ENCODE measurements around the gene COL5A1.

The COL5A1 gene

GRCh38 chr9:134725605-134725940 is 84.0 kb downstream of the COL5A1 start:
- no peak for ATAC-seq
- TF ChIP-seq ZFP30 (CRISPR knock-in tag; IDR thresholded peaks at IDR 0.05) (no peak), PPARA (CRISPR knock-in tag; IDR thresholded peaks at IDR 0.05; ENCODE audit: borderline replicate concordance) (no peak)

GRCh38 chr9:134726026-134726721 is 84.6 kb downstream of the COL5A1 start:
- TF ChIP-seq POU6F1 (CRISPR knock-in tag; IDR thresholded peaks at IDR 0.05; ENCODE audit: borderline replicate concordance, low read depth) (no peak), ARNTL (CRISPR knock-in tag; IDR thresholded peaks at IDR 0.05; ENCODE audit: borderline replicate concordance, low read depth) (no peak)
- TF ChIP-seq, protein P1, sequence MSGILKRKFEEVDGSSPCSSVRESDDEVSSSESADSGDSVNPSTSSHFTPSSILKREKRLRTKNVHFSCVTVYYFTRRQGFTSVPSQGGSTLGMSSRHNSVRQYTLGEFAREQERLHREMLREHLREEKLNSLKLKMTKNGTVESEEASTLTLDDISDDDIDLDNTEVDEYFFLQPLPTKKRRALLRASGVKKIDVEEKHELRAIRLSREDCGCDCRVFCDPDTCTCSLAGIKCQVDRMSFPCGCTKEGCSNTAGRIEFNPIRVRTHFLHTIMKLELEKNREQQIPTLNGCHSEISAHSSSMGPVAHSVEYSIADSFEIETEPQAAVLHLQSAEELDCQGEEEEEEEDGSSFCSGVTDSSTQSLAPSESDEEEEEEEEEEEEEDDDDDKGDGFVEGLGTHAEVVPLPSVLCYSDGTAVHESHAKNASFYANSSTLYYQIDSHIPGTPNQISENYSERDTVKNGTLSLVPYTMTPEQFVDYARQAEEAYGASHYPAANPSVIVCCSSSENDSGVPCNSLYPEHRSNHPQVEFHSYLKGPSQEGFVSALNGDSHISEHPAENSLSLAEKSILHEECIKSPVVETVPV (CRISPR knock-in tag; IDR thresholded peaks at IDR 0.05), result no peak
- no peak for ATAC-seq

- no peak for ATAC-seq
- TF ChIP-seq OSR1 (CRISPR knock-in tag; IDR thresholded peaks at IDR 0.05) (no peak), SNAI2 (CRISPR knock-in tag; IDR thresholded peaks at IDR 0.05) (no peak), ZNF8 (CRISPR knock-in tag; IDR thresholded peaks at IDR 0.05) (no peak), ZFP3 (CRISPR knock-in tag; IDR thresholded peaks at IDR 0.05) (no peak), ZNF565 (CRISPR knock-in tag; conservative IDR thresholded peaks at IDR 0.05; ENCODE audit: low read depth) (no peak), ARNTL (CRISPR knock-in tag; IDR thresholded peaks at IDR 0.05; ENCODE audit: borderline replicate concordance, low read depth) (no peak), CSDC2 (CRISPR knock-in tag; IDR thresholded peaks at IDR 0.05) (no peak), ZNF70 (CRISPR knock-in tag; IDR thresholded peaks at IDR 0.05) (no peak), BACH2 (CRISPR knock-in tag; IDR thresholded peaks at IDR 0.05; ENCODE audit: borderline replicate concordance) (no peak), TSHZ2 (CRISPR knock-in tag; IDR thresholded peaks at IDR 0.05) (no peak), ZC3H10 (CRISPR knock-in tag; IDR thresholded peaks at IDR 0.05) (no peak), PPARA (CRISPR knock-in tag; IDR thresholded peaks at IDR 0.05; ENCODE audit: borderline replicate concordance) (no peak), PATZ1 (CRISPR knock-in tag; IDR thresholded peaks at IDR 0.05; ENCODE audit: borderline replicate concordance) (no peak)
- TF ChIP-seq, protein P2, sequence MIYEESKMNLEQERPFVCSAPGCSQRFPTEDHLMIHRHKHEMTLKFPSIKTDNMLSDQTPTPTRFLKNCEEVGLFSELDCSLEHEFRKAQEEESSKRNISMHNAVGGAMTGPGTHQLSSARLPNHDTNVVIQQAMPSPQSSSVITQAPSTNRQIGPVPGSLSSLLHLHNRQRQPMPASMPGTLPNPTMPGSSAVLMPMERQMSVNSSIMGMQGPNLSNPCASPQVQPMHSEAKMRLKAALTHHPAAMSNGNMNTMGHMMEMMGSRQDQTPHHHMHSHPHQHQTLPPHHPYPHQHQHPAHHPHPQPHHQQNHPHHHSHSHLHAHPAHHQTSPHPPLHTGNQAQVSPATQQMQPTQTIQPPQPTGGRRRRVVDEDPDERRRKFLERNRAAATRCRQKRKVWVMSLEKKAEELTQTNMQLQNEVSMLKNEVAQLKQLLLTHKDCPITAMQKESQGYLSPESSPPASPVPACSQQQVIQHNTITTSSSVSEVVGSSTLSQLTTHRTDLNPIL (CRISPR knock-in tag; IDR thresholded peaks at IDR 0.05; ENCODE audit: low read depth), result no peak
These were observed 85.1 kb downstream of the COL5A1 start for GRCh38 chr9:134726722-134727034.

DNA sequence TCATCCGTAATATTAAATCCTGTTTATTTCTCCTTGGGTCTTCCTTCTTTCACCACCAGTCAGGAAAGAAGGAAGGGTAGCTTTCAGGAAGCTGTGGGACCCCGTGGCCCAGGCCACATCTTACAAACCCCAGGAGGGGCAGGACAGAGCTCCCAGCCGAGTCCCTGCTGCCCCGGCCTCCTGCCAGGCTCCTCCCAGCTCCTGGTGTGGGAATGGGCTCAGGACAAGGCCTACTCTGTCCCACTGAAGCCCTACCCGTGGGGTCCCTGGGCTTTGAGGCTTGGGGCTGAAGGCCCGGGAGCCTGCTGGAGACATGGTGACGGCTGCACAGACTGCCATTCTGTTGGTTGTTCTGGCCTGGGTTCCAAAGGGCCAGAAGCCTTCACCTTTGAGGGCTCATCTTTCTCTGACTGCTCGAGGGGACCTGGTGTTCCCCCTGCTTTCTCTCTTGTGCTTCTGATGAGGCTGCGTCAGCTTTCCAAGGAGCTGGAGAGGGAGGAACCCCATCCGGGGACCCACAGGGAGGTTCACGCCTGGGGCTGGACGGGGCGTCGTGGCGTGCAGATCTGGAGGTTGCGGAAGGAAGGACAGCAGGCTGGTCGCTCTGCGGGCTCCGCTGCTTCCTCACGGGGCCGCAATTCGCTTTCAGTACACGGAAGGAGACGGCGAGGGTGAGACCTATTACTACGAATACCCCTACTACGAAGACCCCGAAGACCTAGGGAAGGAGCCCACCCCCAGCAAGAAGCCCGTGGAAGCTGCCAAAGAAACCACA is 86.6 kb downstream of the COL5A1 start:
- ATAC-seq, result no peak
- no peak for TF ChIP-seq PPARA (CRISPR knock-in tag; IDR thresholded peaks at IDR 0.05; ENCODE audit: borderline replicate concordance)
- TF ChIP-seq ZFP30 (CRISPR knock-in tag; IDR thresholded peaks at IDR 0.05), result no peak

Measured in SK-N-SH treated with all-trans-retinoic acid at 6 μM for 48 hours (cell line).